IPS DF 19.7 (cell line): ENCODE results near the gene PGPEP1.
"Not testable (repeated sequence)": the region's sequence is repeated elsewhere in the genome, so short reads cannot be mapped to it uniquely, and the experiment has no call there.

Source experiments
- DNase-seq: peaks from one replicate; pipeline ENCODE4 v3.0.0-alpha.2; 2013; ENCODE audit warnings: low read depth, low spot score

PGPEP1 gene

DNA sequence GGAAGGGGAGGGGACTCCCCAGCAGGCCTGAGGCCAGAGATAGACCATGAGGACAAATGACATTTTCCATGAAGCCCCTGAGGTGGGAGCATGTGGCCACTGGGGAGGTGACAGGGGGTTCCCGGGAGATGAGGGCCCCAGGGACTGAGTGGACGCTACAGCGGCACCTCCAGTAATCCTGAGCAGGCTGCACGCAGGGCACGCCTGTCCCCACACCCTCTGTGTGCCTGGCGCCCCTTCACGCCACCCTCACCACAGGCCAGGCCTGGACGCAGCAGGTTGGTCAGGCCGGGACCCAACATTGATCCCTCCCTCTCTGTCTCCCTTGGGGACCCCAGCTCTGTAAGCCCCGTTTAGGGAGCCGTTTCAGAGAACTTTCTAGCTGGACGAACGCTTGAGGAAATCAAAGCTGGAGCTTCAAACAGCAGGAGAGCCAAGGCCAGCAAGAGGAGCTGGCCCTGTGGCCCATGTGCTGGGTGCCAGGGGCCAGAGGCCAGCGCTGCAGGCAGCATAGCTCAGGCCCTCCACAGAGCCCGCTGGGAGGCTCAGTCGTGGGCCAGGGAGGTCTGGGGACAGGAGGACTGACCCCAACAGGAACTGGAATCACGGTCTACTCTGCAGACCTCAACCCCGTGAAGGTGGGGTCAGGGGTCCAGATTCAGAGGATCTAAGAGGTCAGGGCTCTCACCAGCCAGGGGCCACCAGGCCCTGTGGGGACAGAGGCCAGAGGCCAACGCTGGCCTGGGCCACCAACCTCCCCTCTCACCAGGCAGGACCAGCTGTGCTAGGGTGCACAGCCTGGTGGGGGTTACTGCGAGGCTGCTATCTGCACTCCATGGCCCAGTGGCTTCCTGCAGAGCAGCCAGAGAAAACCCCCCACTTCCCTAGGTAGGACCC, 32.1 kb upstream of the PGPEP1 start:
- no peak for DNase-seq

GRCh38 chr19:18308948-18309325, 31.5 kb upstream of the PGPEP1 start:
- DNase-seq, result no peak

DNA sequence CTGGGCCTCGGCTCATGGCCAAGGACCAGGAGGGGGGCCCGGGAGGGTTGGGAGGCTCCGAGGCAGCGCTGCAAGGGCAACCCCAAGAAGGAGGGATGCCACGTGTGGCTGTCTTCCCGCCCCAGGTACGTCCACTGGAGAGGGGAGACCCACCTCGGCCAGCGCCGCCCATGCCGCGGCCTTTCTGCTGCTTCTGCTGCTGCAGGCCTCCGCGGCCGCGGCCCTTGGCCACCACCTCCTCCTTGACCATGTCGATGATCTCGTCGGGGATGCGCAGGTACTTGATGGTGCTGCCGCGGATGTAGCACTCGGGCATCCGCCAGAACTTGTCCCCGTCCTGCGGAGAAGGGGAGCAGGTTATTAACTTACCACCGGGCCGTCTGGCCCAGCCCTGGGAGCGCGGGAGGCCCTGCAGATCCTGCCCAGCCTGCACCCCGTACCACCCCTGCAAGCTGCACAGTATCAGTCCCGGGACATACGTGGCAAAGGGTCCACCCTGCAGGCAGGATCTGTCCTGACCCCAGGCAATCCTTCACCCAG, 30.8 kb upstream of the PGPEP1 start:
- DNase-seq, result no peak

DNA sequence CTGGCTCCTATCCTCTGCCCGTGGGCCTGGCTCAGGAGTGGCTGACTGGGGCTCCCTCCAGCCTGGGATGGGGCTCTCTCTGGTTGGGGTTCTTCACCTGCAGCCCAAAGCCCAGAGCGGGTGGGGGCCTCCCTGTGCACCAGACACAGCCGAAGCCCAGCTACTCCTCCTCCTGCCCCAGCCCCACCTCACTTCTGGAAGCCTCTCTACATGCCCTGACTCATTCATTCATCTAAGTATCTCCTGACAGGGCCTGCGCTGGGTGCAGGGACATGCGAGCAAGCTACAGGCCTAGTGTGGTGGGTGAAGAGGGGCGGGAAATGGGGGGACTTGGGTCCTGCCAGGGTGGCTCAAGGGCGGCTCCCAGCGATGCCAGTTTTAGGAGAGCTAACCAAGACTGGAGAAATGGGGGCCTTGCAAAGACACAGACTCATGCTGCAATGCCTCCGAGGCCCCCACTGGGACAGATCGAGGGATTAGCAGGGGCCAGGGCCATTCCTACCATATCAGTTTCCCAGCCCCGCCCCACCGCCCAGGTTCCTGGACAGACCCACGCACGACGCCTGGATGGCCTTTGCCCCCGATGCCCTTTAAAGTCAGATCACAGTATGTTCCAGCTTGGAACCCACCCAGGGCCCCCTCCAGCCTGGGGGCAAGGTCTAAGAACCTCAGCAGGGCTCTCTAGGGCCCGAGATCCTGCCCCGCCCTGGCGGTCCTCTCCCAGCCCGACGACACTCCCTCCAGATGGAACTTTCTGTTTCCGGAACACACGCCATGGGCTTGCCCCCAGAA, 30.1 kb upstream of the PGPEP1 start:
- DNase-seq, result no peak

DNA sequence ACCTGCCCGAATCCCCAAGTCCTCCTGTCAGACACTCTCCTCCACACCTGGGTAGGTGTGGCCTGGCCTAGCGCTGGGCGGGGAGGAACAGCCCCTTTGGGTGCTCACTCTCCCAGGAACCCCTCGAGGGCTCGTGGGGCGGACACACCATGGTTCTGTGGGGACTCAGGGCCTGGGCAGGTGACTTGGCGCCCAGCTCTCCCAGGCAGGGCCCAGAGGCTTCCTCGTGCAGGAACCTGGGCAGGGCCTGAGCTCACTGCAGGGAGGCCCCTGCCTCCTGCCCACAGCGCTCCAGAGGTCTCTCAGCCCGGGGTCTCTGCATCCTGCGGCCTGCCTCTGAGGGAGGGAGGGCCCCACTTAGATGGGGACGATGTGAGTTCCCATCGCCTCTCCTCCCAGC, 29.4 kb upstream of the PGPEP1 start:
- no peak for DNase-seq

- DNase-seq, result no peak
Observed at GRCh38 chr19:18311502-18312091, 28.8 kb upstream of the PGPEP1 start.

DNA sequence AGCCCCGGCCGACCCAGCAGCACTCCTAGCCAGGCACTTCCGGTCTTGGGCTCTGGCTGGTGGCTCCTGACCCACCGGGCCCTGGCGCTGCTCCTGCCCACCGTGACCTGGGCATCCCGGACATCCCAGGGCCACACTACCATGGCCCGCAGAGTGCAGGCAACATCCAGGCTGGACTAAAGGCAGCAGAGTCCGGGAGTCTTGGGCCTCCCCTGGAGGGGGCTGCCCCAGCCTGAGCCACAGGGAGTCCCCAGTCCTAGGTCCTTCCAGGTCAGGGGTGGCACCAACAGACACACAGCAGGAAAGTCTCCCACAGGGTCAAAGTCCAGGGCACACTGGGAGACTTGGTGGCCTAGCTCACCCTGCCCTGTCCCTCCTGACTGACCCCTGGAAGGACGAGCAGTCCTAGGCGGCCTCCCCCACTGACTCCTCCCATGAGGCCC, 28.3 kb upstream of the PGPEP1 start:
- DNase-seq, result no peak

DNA sequence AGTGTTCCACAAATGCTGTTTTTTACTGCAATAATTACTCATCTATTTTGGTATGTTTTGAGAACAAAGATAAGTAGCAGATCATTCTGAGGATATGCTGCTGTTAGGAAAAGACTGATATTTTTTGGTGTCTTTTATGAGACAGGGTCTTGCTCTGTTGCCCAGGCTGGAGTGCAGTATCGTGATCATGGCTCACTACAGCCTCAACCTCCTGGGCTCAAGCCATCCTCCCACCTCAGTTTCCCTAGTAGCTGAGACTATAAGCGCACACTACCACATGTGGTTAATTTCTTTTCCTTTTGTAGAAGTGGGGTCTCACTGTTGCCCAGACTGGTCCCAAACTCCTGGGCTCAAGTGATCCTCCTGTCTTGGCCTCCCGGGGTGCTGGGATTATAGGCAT, 27.0 kb upstream of the PGPEP1 start:
- no peak for DNase-seq

DNA sequence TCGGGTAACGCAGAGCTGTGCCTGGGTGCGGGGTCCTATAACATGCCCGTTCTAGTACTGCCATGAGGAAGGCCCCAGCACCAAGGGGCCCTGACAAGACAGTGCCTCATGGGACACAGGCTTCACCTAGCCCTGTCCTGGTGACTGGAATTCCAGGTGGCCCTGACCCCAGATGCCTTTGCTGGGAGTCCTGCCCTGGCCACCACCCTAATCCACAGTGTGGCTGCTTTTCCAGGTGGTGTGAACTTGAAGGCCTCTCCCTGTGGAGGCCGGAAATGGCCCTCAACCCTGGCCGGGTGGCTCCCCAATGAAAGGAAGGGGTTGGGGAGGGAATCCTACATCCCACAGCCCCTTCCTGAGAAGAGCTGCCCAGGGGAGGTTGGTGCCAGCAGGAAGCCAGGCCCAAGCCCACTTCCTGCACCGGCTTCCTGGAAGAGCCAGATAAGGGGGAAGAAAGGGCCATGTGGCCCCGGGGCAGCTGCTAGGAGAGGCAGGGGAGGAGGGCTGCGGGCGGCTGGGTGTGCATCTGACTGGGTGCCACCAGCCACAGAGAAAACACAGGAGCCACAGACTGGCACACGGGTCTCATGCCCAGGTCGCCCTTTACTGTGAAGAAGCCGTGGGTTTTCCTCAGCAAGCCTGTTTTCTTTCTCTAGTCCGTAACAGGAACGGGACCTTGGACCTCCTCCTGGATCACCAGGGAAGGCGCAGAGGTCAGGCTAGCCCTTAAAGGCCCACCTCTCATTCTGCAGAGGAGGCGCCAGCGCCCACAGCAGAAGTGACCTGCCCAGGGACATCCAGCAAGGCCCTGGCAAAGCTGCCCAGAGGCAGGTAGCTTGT, 22.2 kb upstream of the PGPEP1 start:
- no peak for DNase-seq

- no peak for DNase-seq
Observed at GRCh38 chr19:18319591-18320135, 20.7 kb upstream of the PGPEP1 start.

DNA sequence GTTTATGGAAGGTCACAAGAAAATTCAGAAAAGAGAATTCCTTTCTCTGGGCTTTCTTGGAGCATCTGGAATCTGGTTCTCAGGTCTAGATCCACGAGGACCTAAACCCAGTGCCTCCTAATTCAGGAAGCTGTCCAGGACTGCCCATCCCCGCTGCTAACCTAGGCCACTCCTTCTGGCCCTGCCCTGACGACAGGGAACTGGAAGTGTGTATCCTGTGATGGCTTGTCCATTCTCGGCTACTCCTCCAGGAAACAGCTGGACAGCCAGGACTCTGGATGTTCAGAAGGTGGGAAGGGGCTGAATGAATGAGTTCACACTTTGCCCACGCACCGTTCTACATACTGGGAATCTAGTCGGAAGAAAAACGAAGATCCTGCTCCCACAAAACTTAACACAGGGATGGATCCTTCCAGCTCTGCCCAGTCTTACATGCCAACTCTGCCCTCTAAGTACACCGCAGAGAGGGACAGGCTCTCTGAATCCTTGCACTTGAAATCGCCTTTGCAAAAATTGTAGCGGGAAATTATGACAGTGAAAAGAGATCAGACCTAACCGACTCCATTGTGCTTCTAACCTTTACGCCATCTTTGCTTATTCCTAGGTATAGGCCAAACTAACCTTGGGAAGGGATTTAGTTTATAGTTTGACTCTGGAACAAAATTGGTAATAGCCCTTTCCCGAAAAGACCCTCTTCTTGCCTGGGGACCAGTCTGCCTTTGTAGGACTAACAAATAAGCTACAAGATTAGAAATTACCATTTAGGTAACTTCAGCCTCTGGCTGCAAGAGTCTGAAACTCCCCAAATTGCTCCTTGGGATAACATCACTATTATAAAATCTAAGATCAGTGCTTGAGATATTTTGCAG, 19.3 kb upstream of the PGPEP1 start:
- DNase-seq, result no peak

DNA sequence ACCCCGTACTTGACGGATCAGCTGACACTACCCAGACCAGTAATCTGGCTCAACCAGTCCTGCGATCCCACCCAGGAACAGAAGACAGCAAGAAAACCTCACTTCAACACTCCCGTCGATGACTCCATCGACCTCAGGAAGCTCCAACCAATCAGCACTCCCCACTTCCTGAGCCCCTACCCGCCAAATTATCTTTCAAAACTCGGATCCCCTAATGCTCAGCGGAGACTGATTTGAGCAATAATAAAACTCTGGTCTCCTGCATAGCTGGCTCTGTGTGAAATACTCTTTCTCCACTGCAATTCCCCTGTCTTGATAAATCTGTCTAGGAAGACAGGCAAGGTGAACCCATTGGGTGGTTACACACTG, 18.7 kb upstream of the PGPEP1 start:
- DNase-seq, result no peak

DNA sequence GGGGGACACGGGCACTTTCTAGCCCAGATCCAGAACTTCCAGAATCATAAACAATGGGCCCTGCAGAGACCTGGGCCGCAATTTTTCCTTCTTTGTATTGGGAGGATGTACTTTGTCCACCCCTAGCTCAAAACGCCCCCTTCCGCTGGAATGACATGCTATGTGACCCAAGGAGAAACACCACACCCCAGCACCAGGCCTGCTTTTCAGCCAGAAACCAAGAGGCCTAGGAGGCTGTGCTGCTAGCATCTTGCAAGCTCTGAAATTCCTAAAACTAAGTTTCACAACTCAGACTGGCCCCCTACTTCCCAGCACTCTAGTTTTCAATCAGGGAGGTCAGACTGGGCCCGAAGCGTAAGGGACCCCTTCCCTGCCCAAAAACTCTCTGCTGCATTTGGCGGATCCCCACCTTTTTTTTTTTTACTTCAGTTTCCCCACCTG, 18.1 kb upstream of the PGPEP1 start:
- DNase-seq, result no peak

GRCh38 chr19:18322759-18323460, 17.5 kb upstream of the PGPEP1 start, which contains the start of gene LSM4:
TSS of gene LSM4 (minus strand) at chr19:18323076. CDS start at chr19:18323020, 56 bp downstream.
- peak; percentile 92 for DNase-seq

DNA sequence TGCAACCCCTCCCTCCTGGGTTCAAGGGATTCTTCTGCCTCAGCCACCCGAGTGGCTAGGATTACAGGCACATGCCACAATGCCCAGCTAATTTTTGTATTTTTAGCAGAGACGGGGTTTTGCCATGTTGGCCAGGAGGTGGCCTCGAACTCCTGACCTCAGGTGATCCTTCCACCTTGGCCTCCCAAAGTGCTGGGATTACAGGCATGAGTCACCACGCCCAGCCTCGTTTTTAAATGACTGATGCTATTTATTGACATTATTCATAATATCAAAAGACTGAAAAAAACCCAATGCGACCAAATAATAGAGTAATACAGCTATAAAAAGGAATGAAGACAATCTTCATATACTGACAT, 16.0 kb upstream of the PGPEP1 start:
- DNase-seq, result not testable (repeated sequence)

GRCh38 chr19:18326772-18327171, 13.6 kb upstream of the PGPEP1 start:
- DNase-seq, result no peak

- peak; percentile 93 for DNase-seq
Observed at GRCh38 chr19:18328340-18329034, 11.9 kb upstream of the PGPEP1 start.

- DNase-seq, result no peak
Observed at GRCh38 chr19:18329035-18329376, 11.4 kb upstream of the PGPEP1 start.

DNA sequence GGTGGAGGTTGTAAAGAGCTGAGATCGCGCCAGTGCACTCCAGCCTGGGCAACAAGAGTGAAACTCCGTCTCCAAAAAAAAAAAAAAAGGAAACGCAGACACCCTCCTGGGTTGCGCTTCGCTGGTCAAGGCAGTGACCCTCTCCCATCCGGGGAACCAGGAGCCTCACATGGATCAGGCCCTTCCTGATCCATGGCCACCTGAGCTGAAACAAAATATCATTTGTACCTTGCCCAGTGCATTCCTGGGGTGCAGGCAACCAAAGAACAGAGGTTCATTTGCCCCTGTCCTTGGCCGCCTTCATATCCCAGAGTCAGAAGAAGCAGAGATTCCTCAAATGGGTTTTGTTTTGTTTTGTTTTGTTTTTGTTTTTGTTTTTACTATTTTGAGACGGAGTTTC, 9.5 kb upstream of the PGPEP1 start:
- DNase-seq, result no peak
